Prostate gland (tissue), 2 donors: Measurements from ENCODE around the gene TBC1D30.

ENCODE experiments used
- POLR2AphosphoS5 ChIP-seq: sonication (generic); formaldehyde crosslinking; IDR thresholded peaks from one replicate; pipeline ENCODE4 v1.6.1; 2017; ENCODE audit warnings: antibody characterized with exemption
- TF ChIP-seq, protein P1 (sequence below), 4 experiments: fragments of 200-600 bp in 2 of 4; fragments of 450-650 bp in 2 of 4; sonication (generic) in 2 of 4; IDR thresholded peaks; 1 replicate in 3 of 4; 2 replicates in 1 of 4; pipeline ENCODE4 v1.5.1; 2016 to 2019; ENCODE audit warnings: antibody characterized with exemption in 4 of 4, mild to moderate bottlenecking in 2 of 4, moderate library complexity in 2 of 4

DNA sequence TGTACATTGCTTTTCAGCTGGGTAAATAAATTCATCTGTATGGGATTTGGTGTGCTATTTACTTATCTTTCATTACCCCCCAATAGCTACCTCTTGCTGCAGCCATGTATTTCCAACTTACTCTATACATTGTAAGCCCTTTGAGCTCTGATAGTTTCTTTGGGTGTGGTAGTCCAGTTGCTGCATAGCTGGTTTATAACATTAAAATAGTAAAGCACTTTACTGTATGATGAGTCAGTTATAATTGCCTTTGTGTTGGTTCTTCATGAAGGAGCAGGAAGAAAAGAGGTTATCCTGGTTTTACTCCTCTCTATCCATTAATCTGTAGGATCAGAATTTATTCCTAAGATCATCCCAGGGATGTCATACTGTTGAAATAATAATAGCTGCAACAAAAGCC lies 15.7 kb downstream of the TBC1D30 start:
- TF ChIP-seq, protein P1, sequence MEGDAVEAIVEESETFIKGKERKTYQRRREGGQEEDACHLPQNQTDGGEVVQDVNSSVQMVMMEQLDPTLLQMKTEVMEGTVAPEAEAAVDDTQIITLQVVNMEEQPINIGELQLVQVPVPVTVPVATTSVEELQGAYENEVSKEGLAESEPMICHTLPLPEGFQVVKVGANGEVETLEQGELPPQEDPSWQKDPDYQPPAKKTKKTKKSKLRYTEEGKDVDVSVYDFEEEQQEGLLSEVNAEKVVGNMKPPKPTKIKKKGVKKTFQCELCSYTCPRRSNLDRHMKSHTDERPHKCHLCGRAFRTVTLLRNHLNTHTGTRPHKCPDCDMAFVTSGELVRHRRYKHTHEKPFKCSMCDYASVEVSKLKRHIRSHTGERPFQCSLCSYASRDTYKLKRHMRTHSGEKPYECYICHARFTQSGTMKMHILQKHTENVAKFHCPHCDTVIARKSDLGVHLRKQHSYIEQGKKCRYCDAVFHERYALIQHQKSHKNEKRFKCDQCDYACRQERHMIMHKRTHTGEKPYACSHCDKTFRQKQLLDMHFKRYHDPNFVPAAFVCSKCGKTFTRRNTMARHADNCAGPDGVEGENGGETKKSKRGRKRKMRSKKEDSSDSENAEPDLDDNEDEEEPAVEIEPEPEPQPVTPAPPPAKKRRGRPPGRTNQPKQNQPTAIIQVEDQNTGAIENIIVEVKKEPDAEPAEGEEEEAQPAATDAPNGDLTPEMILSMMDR (IDR thresholded peaks at IDR 0.05): no peak
- no peak for TF ChIP-seq POLR2AphosphoS5
